ENCODE data around the gene ODC1.

Gene ODC1

DNA sequence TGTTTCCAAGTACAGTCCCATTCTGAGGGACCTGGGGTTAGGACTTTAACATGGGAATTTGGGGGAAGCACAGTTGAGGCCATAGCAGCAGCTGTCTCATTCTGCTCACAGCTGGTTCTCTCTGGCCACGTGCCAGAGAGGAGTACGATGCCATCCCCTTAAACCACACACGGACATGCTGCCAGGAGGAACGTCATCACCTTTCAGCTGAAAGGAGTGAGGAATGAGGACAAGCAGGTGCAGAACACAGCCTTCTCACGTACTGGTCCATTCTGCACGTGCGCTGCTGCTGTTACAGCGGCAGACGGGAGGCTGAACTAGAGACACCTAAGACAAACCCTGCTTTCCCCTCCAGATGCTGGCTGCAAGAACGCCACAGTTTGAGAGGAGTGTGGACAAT lies 33.5 kb downstream of the ODC1 start:
- peaks cover 32% of the 10 kb centered on the region for H3K4me1 Mint-ChIP-seq (ENCODE audit: low read depth)
- no peaks in the 10 kb centered on the region for H3K27me3 Mint-ChIP-seq
- intact Hi-C loops (cut with micrococcal nuclease), result no loop called here
- H3K9me3 Mint-ChIP-seq, result peaks cover 5% of the 10 kb centered on the region
- peaks cover 59% of the 10 kb centered on the region for H3K36me3 Mint-ChIP-seq (ENCODE audit: low read depth)
- no peak overlapping the region for H3K27ac Mint-ChIP-seq
- H3K4me3 Mint-ChIP-seq, result no peak overlapping the region

DNA sequence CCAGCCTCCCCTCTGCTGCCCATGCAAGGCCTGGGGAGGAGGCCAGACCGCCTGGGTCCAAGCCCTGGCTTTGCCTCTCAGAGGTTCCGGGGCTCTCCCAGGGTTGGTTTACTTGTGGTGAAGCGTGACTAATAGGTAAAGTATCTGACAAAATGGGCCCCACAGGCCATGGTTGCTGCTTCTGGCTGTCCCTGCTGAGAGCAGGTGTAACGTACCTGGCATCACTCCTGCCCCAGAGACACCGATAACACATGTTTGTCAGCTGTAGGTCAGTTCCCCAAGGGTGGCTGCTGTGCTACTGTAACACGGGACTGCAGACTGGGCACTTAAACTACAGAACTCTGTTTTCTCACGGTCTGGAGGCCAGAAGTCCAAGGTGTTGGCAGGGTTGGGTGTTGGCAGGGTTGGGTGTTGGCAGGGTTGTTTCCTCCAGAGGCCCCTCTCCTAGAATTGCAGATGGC lies 34.1 kb downstream of the ODC1 start:
- Mint-ChIP-seq H3K36me3 (ENCODE audit: low read depth) (peaks cover 53% of the 10 kb centered on the region), H3K27me3 (no peaks in the 10 kb centered on the region)

DNA sequence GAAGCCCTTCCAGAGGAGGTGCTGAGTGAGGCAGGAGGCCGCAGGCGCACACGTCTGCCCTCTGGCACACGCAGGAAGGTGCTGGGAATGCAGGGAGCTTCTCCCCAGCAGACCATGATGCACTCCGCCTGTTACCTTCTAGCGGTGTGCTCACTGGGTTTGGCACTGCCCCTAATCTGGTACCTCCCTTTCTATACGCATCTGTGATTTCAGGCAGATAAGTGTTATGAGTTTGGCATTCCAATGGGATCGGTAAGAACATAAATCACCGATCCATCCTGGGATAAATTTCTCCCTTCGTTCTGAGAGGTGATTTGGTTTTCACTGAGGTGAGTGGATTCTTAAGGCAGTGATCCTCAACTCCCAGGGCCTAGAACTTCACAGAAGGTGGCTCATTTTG lies 34.6 kb downstream of the ODC1 start:
- intact Hi-C loops (cut with micrococcal nuclease), result no loop called here
- Mint-ChIP-seq H3K9me3 (peaks cover 5% of the 10 kb centered on the region), H3K4me3 (no peak overlapping the region), H3K27ac (no peak overlapping the region), H3K27me3 (no peaks in the 10 kb centered on the region), H3K36me3 (ENCODE audit: low read depth) (peaks cover 51% of the 10 kb centered on the region), H3K4me1 (ENCODE audit: low read depth) (peaks cover 43% of the 10 kb centered on the region)

More for the DNA sequence above, 34.1 kb downstream of the ODC1 start:
- no peak overlapping the region for H3K27ac Mint-ChIP-seq
- H3K9me3 Mint-ChIP-seq, result peaks cover 5% of the 10 kb centered on the region
- intact Hi-C loops (cut with micrococcal nuclease), result no loop called here
- H3K4me3 Mint-ChIP-seq, result no peak overlapping the region
- H3K4me1 Mint-ChIP-seq (ENCODE audit: low read depth), result peaks cover 37% of the 10 kb centered on the region

DNA sequence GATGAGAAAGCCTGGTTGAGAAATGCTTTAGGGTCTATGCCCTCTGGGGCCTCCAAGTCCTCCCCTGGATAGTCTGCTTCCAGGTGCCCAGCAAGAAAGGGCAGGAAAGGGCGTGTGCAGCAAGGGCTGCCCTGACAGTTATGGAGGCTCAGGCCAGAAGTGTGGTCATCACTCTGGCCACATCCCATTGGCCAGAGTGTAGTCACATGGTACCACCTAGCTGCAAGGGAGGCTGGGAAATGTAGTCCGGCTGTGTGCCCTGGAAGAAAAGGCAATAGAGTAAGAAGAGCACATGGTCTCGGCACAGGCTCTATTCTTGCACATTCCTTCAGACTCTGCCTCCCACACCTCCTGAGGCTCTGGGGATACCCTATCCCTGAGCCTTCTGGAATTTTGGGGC lies 35.7 kb downstream of the ODC1 start:
- Mint-ChIP-seq H3K4me1 (ENCODE audit: low read depth) (peaks cover 54% of the 10 kb centered on the region), H3K27ac (peak overlapping the region; percentile 37), H3K4me3 (no peak overlapping the region), H3K36me3 (ENCODE audit: low read depth) (peaks cover 44% of the 10 kb centered on the region), H3K27me3 (peaks cover 3% of the 10 kb centered on the region), H3K9me3 (peaks cover 5% of the 10 kb centered on the region)
- intact Hi-C loops (cut with micrococcal nuclease), result no loop called here

DNA sequence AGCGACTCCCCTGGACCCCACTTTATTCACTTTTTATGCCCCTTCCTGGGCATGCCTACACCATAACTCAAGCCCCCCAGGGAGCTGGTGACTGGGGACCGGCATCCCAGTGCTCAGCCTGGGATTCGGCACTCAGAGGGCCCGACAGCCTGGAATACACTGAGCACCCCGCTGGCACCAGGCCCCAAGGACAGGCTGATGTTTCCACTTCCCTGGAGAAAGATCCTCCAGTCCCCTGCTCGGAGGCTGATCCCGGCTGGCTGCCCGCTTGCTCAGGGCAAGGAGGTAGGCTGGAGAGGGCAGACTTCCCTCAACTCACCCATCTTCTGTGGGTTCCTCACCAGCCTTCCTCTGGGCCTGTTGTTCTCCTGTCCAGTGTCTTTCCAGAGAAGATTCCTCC lies 36.6 kb downstream of the ODC1 start:
- peaks cover 43% of the 10 kb centered on the region for H3K36me3 Mint-ChIP-seq (ENCODE audit: low read depth)
- H3K27me3 Mint-ChIP-seq, result peaks cover 6% of the 10 kb centered on the region
- intact Hi-C loops (cut with micrococcal nuclease), result no loop called here
- no peak overlapping the region for H3K4me3 Mint-ChIP-seq
- peak overlapping the region; percentile 67 for H3K27ac Mint-ChIP-seq
- peaks cover 5% of the 10 kb centered on the region for H3K9me3 Mint-ChIP-seq
- H3K4me1 Mint-ChIP-seq (ENCODE audit: low read depth), result peaks cover 62% of the 10 kb centered on the region

DNA sequence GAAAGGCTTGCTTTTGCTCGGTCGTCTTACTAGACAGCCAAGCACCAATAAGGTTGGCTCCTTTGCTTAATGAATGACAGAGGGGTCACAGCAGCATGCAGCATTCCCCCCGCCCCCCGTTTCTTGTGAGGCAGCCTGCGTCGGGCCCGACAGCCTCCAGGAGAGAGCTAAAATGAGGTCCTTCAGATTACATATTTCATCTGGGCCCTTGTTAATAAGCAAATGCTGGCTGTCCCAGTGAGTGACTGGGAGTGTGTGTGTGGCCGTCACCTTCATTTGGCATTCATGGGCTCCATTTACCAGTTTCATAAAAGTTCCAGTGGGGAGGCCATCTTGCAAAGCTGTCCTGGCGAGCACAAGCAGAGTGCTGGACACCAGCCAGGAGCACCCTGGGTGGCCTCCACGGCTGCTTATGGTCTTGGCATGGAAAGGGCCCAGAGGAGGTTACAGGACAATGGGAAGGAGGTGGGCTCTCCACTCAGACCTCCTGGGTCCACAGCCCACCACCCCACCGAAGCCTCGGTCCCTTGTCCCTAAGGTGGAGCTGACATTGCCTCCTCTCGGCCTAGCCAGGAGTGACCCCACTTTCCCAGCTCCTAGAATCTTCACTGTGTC lies 37.2 kb downstream of the ODC1 start:
- intact Hi-C loops (cut with micrococcal nuclease), result loop anchor here (1.0 kb wide), 2 partner anchors 21 to 141 kb away; no protein-coding TSS in a partner anchor
- H3K9me3 Mint-ChIP-seq, result peaks cover 5% of the 10 kb centered on the region
- peaks cover 9% of the 10 kb centered on the region for H3K27me3 Mint-ChIP-seq
- no peak overlapping the region for H3K4me3 Mint-ChIP-seq
- peak overlapping the region; percentile 67 for H3K27ac Mint-ChIP-seq
- peaks cover 46% of the 10 kb centered on the region for H3K36me3 Mint-ChIP-seq (ENCODE audit: low read depth)
- peaks cover 68% of the 10 kb centered on the region for H3K4me1 Mint-ChIP-seq (ENCODE audit: low read depth)

DNA sequence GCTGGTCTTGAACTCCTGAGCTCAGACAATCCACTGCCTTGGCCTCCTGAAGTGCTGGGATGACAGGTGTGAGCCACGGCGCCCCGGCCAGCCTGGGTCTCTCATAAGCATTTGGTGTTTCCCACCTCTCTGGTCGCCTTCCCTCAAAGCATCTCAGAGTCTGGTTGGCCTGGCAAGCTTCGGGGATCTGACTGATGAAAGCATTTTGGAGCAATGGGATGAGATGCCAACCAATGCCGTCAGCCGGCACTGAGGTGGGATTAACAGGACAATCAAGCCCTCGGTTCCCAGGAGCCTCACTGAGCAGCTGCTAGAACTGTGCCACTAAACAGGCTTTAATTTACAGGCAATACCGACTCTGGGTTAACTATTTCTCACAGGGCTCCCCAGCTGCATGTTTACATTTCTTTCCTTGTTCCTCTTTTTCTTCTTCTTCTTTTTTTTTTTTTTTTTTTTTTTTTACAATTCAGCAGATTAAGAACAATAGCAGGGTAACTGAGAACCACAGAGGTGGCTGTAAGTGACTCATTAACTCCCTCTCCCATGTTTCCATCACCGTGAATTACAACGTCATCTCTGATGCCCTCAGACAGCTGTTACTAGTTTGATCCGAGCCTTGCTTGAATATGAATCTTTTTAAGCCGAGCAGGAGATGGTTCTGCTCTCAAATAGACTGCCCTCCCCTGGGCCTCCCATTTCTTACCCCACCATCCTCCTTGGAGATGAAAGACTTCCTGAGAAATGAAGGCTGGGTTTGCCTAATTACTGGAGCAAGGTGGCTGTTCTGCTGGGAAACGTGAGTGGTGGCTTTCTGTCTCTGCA lies 37.9 kb downstream of the ODC1 start:
- peaks cover 44% of the 10 kb centered on the region for H3K36me3 Mint-ChIP-seq (ENCODE audit: low read depth)
- intact Hi-C loops (cut with micrococcal nuclease), result loop anchor here (1.0 kb wide), 2 partner anchors 22 to 140 kb away; no protein-coding TSS in a partner anchor
- H3K27me3 Mint-ChIP-seq, result peaks cover 11% of the 10 kb centered on the region
- peak overlapping the region; percentile 10 for H3K4me3 Mint-ChIP-seq
- peaks cover 5% of the 10 kb centered on the region for H3K9me3 Mint-ChIP-seq
- peaks cover 75% of the 10 kb centered on the region for H3K4me1 Mint-ChIP-seq (ENCODE audit: low read depth)
- peak overlapping the region; percentile 67 for H3K27ac Mint-ChIP-seq

DNA sequence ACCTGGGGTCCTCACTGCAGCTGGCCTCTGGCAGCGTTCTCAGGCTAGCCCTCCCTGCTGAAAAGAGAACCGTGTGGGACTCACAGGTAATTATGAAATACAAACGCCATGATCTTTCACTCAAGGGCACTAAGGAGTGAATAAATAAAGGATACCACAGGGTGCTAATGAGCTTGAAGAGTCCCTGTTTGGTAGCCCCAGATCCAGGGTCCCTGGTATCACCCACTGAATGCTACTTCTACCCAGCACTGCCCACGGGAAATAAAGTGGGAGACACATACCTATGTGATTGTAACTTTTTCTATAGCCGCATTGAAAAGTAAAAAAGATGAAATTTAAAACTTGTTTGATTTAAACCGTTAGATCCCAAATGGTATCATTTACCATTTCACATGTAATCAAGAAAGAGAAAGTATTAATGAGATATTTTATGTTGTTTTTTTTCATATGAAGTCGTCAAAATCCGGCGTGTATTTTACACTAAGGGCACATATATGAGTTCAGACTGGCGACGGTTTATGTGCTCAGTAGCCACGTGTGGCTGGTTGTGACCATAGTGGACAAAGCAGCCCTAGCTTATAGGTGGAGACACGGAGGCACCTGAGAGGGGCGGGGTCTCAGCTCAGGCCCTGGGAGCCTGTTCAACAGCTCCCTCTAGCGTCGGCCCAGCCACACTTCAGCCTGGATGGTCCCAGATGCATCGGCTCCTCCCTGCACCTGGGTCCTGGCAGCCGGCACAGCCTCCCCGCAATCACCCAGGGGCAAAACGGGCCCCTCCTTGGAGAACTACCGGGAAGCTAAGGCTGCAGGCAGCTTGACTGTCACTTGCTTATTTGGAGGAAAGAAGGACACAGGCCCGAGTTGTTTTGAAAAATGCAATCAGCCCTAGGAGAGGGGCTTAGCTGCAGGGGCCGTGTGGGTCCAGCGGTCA lies 39.2 kb downstream of the ODC1 start:
- Mint-ChIP-seq H3K4me3 (no peak overlapping the region), H3K4me1 (ENCODE audit: low read depth) (peaks cover 87% of the 10 kb centered on the region), H3K36me3 (ENCODE audit: low read depth) (peaks cover 56% of the 10 kb centered on the region), H3K27me3 (peaks cover 11% of the 10 kb centered on the region), H3K9me3 (peaks cover 5% of the 10 kb centered on the region), H3K27ac (peak overlapping the region; percentile 67)
- intact Hi-C loops (cut with micrococcal nuclease), result loop anchor here (1.0 to 10.0 kb wide), 3 partner anchors 9 to 104 kb away; partner anchors contain the start of gene HPCAL1

DNA sequence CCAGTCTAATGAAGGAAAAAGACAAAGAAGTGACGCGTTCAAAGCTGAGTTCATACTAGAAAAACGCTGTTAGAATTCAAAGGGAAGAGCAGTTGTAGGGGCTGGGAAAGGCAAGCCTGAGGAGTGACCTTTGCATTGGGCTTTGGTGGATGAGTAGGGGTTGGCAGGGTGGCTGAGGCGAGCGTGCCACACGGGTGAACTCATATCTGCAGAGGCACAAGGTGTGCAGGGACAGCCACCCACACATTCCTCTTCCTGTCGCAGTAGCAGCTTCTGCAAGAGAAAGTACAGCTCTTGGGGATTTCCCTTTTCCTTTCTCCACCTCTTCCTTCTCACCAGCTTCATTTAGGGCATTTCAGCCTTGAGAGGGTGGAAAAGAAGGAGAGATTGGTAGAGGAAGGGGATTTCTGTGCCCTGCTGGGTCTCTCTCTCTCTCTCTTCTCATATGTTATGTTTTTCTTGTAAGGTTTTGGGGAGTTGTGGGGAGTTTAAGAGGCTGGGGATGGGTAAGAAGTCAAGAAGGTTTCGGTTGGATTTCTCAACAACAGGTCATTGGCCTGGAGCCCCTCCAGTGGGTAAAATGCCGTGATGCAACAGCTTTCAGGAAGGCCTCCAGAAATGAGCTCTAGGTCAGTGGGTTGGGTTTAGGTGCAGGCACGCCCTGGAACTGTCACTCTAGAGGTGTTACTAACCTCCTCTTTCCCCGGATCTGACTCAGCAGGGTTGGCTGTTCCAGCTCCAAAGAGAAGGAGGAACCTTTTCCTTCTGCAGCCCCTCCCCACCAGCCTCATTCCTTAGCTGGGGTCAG lies 40.1 kb downstream of the ODC1 start:
- peak overlapping the region; percentile 59 for H3K27ac Mint-ChIP-seq
- H3K27me3 Mint-ChIP-seq, result peaks cover 11% of the 10 kb centered on the region
- peaks cover 90% of the 10 kb centered on the region for H3K4me1 Mint-ChIP-seq (ENCODE audit: low read depth)
- peaks cover 5% of the 10 kb centered on the region for H3K9me3 Mint-ChIP-seq
- peaks cover 58% of the 10 kb centered on the region for H3K36me3 Mint-ChIP-seq (ENCODE audit: low read depth)
- intact Hi-C loops (cut with micrococcal nuclease), result loop anchor here (1.0 to 10.0 kb wide), 3 partner anchors 8 to 103 kb away; partner anchors contain the start of gene HPCAL1
- no peak overlapping the region for H3K4me3 Mint-ChIP-seq

DNA sequence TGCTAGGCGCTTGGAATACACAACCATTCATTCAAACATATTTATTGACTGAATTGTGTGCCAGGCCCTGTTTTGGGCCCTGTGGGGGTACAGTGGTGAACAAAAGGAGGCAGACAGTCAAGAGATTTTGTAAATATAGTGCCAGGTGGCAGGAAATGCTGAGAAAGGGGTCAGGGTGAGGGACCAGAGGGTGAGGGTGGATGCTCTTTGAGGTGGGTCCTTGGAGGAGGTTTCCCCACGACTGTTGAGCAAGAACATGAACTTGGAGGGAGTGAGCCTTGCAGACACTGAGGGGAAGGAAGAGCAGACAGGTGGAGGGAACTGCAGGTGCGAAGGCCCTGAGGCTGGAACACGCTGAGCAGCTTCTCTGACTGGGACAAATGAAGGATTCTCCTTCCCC lies 40.7 kb downstream of the ODC1 start:
- H3K4me1 Mint-ChIP-seq (ENCODE audit: low read depth), result peaks cover 89% of the 10 kb centered on the region
- peaks cover 5% of the 10 kb centered on the region for H3K9me3 Mint-ChIP-seq
- H3K27me3 Mint-ChIP-seq, result peaks cover 11% of the 10 kb centered on the region
- H3K36me3 Mint-ChIP-seq (ENCODE audit: low read depth), result peaks cover 52% of the 10 kb centered on the region
- intact Hi-C loops (cut with micrococcal nuclease), result loop anchor here (10.0 kb wide), 2 partner anchors 73 to 103 kb away; partner anchors contain the start of gene HPCAL1
- no peak overlapping the region for H3K27ac Mint-ChIP-seq
- no peak overlapping the region for H3K4me3 Mint-ChIP-seq

DNA sequence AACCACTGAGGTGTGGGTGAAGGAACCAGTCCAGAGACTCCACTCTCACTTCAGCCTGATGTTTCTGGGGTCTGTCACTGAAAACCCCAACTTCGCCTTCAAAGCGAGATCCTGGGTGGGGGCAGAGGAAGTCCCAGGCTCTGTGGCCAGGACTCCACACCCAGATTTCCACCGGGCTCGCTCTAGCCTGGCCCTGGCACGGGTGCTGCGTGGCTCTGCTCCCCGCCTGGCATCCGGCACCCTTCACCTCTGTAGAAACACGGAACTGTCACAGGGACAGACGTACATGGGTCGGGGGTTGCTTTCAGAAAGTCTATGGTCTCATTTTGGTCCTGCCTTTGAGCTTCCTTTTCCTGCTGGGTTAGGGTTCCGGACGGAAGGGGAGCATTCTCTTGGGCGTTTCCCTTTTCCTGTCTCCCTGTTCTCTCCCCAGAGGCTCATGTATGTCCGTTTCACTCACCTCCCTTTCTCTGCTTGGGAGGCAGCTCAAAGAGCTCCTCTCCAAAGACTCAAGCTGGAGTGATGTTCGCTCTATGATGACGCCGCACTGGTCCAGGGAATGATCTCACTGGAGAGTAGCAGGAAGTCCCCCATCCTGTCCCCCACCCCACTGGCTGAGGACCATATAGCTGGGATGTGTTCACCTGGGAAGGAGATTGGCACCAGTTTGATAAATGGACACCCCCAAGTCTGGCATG lies 41.5 kb downstream of the ODC1 start:
- Mint-ChIP-seq H3K4me3 (no peak overlapping the region), H3K36me3 (ENCODE audit: low read depth) (peaks cover 44% of the 10 kb centered on the region), H3K9me3 (no peaks in the 10 kb centered on the region), H3K4me1 (ENCODE audit: low read depth) (peaks cover 91% of the 10 kb centered on the region), H3K27me3 (peaks cover 11% of the 10 kb centered on the region), H3K27ac (no peak overlapping the region)
- intact Hi-C loops (cut with micrococcal nuclease), result loop anchor here (10.0 kb wide), 2 partner anchors 72 to 102 kb away; partner anchors contain the start of gene HPCAL1

DNA sequence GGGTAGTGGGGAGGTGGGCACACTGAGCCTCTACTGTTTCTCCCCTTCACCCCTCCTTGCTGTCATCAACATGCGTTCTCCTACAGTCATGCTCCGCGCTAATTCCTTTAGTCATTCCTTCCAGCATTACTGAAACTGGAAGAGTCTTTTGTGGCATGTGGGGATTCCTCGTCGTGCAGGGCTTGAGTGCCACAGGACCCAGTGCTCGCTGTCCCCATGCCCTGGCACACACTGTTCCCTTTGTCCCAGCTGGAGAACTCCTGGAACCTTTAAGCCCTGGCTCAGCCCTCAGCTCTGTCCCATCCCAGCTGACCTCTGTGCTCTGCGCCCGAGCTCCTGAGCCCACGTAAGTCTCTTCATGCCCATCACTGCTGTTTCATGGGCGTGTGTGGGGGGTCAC lies 42.1 kb downstream of the ODC1 start:
- Mint-ChIP-seq H3K27me3 (peaks cover 11% of the 10 kb centered on the region), H3K4me3 (no peak overlapping the region), H3K9me3 (no peaks in the 10 kb centered on the region), H3K4me1 (ENCODE audit: low read depth) (peaks cover 91% of the 10 kb centered on the region), H3K27ac (no peak overlapping the region), H3K36me3 (ENCODE audit: low read depth) (peaks cover 38% of the 10 kb centered on the region)
- intact Hi-C loops (cut with micrococcal nuclease), result loop anchor here (10.0 kb wide), 2 partner anchors 71 to 101 kb away; partner anchors contain the start of gene HPCAL1

Measured in dendritic cell treated with granulocyte-macrophage colony-stimulating factor and Interleukin-4, amounts not matched to agents 40 ng/mL and 50 ng/mL, for 4 days (primary cell).